Panc1 (cell line): ENCODE measurements around the gene ZFHX3. TPM values are rescaled to one million over a fixed set of nuclear protein-coding genes. Genes with fewer than 3 reads are reported as not detected.

ENCODE experiments used
- ATAC-seq: fragments of 200-7000 bp; cut with Tn5 transposase; 2 replicates; pipeline ENCODE4 v1.9.1; 2020; ENCODE audit warnings: mild to moderate bottlenecking, moderate library complexity
- BruUV-seq: library from RNA; stranded (reverse); fragments of 400-500 nt; replicated peaks from 2 replicates; lab custom pipeline; 2021; lab: Mats Ljungman, UMichigan
- CTCF ChIA-PET: fragments of 300-600 bp; sonication (Branson Sonifier 250); formaldehyde crosslinking; loops from one replicate; lab custom pipeline; 2022; ENCODE audit warnings: antibody characterized with exemption; lab: Charles Lee
- POLR2A ChIA-PET: fragments of 300-600 bp; sonication (Branson Sonifier 250); formaldehyde crosslinking; loops from one replicate; lab custom pipeline; 2022; ENCODE audit warnings: antibody characterized with exemption; lab: Charles Lee
- DNase-seq: peaks from one replicate; pipeline ENCODE4 v3.0.0-alpha.2; 2010; ENCODE audit warnings: low read depth, low spot score
- H3K27ac ChIP-seq: 2 replicates; pipeline ENCODE4 v1.5.1; 2011; ENCODE audit warnings: mild to moderate bottlenecking, low read length, inconsistent platforms
- H3K27me3 ChIP-seq: fragments of 200-500 bp; sonication (Bioruptor generic); 2 replicates; pipeline ENCODE4 v1.6.0; 2014; ENCODE audit warnings: low read length, inconsistent platforms; ENCODE audit not compliant: control insufficient read depth, insufficient read depth
- H3K36me3 ChIP-seq: fragments of 200-500 bp; sonication (Bioruptor generic); 2 replicates; pipeline ENCODE4 v1.5.1; 2014; ENCODE audit warnings: inconsistent platforms, mild to moderate bottlenecking, low read length, moderate library complexity; ENCODE audit not compliant: control insufficient read depth, insufficient read depth
- H3K4me1 ChIP-seq: 2 replicates; pipeline ENCODE4 v1.5.1; 2011; ENCODE audit warnings: inconsistent platforms, mild to moderate bottlenecking, low read length, moderate library complexity; ENCODE audit not compliant: control insufficient read depth, insufficient read depth
- H3K4me3 ChIP-seq, 2 experiments: 2 replicates each; pipeline ENCODE4 v1.5.1; 2011 to 2012; ENCODE audit warnings: low read depth in 2 of 2, low read length in 2 of 2, mild to moderate bottlenecking in 2 of 2, inconsistent platforms in 1 of 2, moderate library complexity in 1 of 2
- H3K9me3 ChIP-seq: fragments of 200-500 bp; sonication (Bioruptor generic); 2 replicates; pipeline ENCODE4 v1.5.1; 2014; ENCODE audit warnings: low read depth, mild to moderate bottlenecking, inconsistent platforms, low read length, moderate library complexity; ENCODE audit not compliant: control insufficient read depth, insufficient read depth
- POLR2AphosphoS5 ChIP-seq: IDR thresholded peaks from 2 replicates; pipeline ENCODE4 v1.6.1; 2012; ENCODE audit warnings: mild to moderate bottlenecking, low read depth, low read length, moderate library complexity
- REST ChIP-seq, 2 experiments: IDR thresholded peaks; 2 replicates each; pipeline ENCODE4 v1.6.1; 2011 to 2012; ENCODE audit warnings: low read depth in 2 of 2, control low read depth in 1 of 2, low read length in 1 of 2, mild to moderate bottlenecking in 1 of 2, moderate library complexity in 1 of 2; ENCODE audit not compliant: insufficient read depth in 1 of 2
- SIN3A ChIP-seq: IDR thresholded peaks from 2 replicates; pipeline ENCODE4 v1.6.1; 2012; ENCODE audit warnings: low read depth, mild to moderate bottlenecking, low read length, moderate library complexity, borderline replicate concordance; ENCODE audit not compliant: insufficient read depth
- TCF7L2 ChIP-seq: IDR thresholded peaks from 2 replicates; pipeline ENCODE4 v1.6.1; 2011; ENCODE audit warnings: mild to moderate bottlenecking, low read depth, low read length, inconsistent platforms
- in situ Hi-C: cut with HindIII; loops from 2 replicates; pipeline ENCODE4 v1.10.0; 2016; ENCODE audit warnings: low sequenced_read_pairs, low pct_unique_long_range_greater_than_20kb
- intact Hi-C: fragments of 100-400 bp; cut with micrococcal nuclease; formaldehyde crosslinking; loops from one replicate; pipeline ENCODE4 v1.10.0; 2022; ENCODE audit not compliant: unreplicated experiment
- total RNA-seq: library from RNA; stranded (reverse); gene quantifications from one replicate; pipeline ENCODE4 v1.2.1, GENCODE V29; 2021; ENCODE audit not compliant: unreplicated experiment
- TF ChIP-seq, protein P1 (sequence below): fragments of 450-650 bp; IDR thresholded peaks from 2 replicates; pipeline ENCODE4 v1.5.1; 2017; ENCODE audit warnings: mild to moderate bottlenecking

Gene ZFHX3
- total RNA-seq, 1 experiment from 2014 or later: 7.1 TPM

DNA sequence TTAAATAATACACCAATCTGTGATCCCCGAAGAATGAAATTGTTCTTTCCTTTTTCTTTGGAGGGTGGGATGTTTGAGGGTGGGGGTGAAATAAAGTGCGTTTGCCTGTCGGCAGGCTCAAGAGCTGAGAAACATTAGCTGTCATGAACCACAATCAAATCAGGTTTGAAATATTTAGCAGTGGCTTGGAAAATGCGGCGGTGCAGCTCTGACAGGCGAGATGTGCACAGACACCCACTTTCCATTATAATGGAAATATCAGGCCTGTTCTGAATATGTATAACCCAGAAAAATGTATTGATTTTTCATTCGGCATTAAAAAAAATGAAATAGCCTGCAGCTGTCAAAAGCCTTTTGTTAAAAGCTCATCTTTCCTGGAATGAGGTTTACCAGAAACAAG lies 212.8 kb downstream of the ZFHX3 start:
- ATAC-seq (no peak), DNase-seq (no peak)
- Histone ChIP-seq H3K4me1 (no peaks in the 10 kb centered on the region), H3K27ac (no peak overlapping the region), H3K27me3 (no peaks in the 10 kb centered on the region), H3K36me3 (no peaks in the 10 kb centered on the region), H3K4me3 (no peak overlapping the region), H3K9me3 (no peaks in the 10 kb centered on the region)
- BruUV-seq: no TSS peak
- ChIA-PET POLR2A (no interaction called here), CTCF (interaction anchor here (0.6 kb wide), 1 partner anchor 35 kb away, joined by 3 read pairs; no protein-coding TSS in a partner anchor)
- TF ChIP-seq, protein P1, sequence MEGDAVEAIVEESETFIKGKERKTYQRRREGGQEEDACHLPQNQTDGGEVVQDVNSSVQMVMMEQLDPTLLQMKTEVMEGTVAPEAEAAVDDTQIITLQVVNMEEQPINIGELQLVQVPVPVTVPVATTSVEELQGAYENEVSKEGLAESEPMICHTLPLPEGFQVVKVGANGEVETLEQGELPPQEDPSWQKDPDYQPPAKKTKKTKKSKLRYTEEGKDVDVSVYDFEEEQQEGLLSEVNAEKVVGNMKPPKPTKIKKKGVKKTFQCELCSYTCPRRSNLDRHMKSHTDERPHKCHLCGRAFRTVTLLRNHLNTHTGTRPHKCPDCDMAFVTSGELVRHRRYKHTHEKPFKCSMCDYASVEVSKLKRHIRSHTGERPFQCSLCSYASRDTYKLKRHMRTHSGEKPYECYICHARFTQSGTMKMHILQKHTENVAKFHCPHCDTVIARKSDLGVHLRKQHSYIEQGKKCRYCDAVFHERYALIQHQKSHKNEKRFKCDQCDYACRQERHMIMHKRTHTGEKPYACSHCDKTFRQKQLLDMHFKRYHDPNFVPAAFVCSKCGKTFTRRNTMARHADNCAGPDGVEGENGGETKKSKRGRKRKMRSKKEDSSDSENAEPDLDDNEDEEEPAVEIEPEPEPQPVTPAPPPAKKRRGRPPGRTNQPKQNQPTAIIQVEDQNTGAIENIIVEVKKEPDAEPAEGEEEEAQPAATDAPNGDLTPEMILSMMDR: no peak
- TF ChIP-seq SIN3A (no peak), REST (IDR thresholded peaks at IDR 0.05; ENCODE audit: insufficient read depth in 1 of 2, low read depth in 2 of 2, low read length in 1 of 2) (no peak), TCF7L2 (no peak), POLR2AphosphoS5 (no peak)
- intact Hi-C loops: loop anchor here (10.0 kb wide), 1 partner anchor 210 kb away; the partner anchor contains the start of gene ZFHX3
- in situ Hi-C loops: no loop called here

- ChIA-PET POLR2A (no interaction called here), CTCF (no interaction called here)
- Histone ChIP-seq H3K9me3 (no peaks in the 10 kb centered on the region), H3K27me3 (no peaks in the 10 kb centered on the region), H3K4me3 (no peak overlapping the region), H3K27ac (no peak overlapping the region), H3K4me1 (no peaks in the 10 kb centered on the region), H3K36me3 (no peaks in the 10 kb centered on the region)
- DNase-seq (no peak), ATAC-seq (no peak)
- in situ Hi-C loops (no loop called here), intact Hi-C loops (loop anchor here (10.0 kb wide), 1 partner anchor 210 kb away; the partner anchor contains the start of gene ZFHX3)
- TF ChIP-seq TCF7L2 (no peak), SIN3A (no peak), POLR2AphosphoS5 (no peak), REST (IDR thresholded peaks at IDR 0.05; ENCODE audit: insufficient read depth in 1 of 2, low read depth in 2 of 2, low read length in 1 of 2) (no peak)
- TF ChIP-seq, protein P1: no peak
- BruUV-seq: no TSS peak
These were observed 213.4 kb downstream of the ZFHX3 start for GRCh38 chr16:72834499-72834898.
